Measurements from ENCODE around the gene SMG6. TPM values are rescaled to one million over a fixed set of nuclear protein-coding genes. Genes with fewer than 3 reads are reported as not detected.

Gene SMG6
- total and polyA plus RNA-seq, 2 of the 8 experiments (the other 6 are each of a cell fraction or from before 2014, with no cell fraction given) = 18.5 to 25.2 TPM

DNA sequence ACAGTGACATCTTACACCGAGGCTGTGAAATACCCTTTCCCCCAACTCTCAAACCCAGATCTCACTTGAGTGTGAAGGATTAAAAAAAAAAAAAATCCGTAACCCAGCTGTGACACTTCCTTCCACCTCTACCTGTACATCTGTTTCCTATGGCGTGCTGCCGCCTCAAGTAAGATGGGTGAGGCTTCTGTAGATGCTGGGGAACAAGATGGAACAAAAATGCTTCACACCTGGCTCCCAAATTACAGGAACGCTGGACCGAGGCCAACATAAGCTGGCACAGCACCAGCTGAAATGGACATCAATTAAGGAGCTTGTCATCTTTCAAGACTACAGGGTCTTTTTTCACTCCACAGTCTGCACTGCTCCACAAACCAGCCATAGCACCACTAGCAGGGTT, 152.8 kb downstream of the SMG6 start:
- DNase-seq (ENCODE audit: low read depth in 1 of 2, low spot score in 2 of 2) (no peak), FAIRE-seq (no peak)
- H3K4ac ChIP-seq (replicated peaks; ENCODE audit: insufficient read length, low read depth, low read length) = no peak overlapping the region
- H3K27me3 ChIP-seq (replicated peaks in 1 of 4; ENCODE audit: control insufficient read depth in 3 of 4, extremely low read depth in 1 of 4, insufficient read depth in 3 of 4, low read length in 3 of 4) = no peaks in the 10 kb centered on the region
- H3K23ac ChIP-seq (ENCODE audit: insufficient read length) = no peak overlapping the region
- H2BK12ac ChIP-seq (ENCODE audit: low read depth, low read length) = no peak overlapping the region
- H3K79me1 ChIP-seq (ENCODE audit: low read depth, low read length) = no peaks in the 10 kb centered on the region
- no peak overlapping the region for H3K27ac ChIP-seq (ENCODE audit: low read depth, low read length)
- peaks cover 0 to 2% (median 0%) of the 10 kb centered on the region in 4 experiments; a peak in 1 of 7 replicates for H3K4me1 ChIP-seq (replicated peaks in 1 of 4; ENCODE audit: control insufficient read depth in 3 of 4, insufficient read depth in 4 of 4, low read length in 3 of 4)
- H3K4me2 ChIP-seq (ENCODE audit: insufficient read depth in 1 of 2, low read depth in 2 of 2, low read length in 2 of 2) = no peak overlapping the region
- H3K79me2 ChIP-seq (ENCODE audit: control insufficient read depth in 1 of 2, insufficient read depth in 2 of 2, low read length in 2 of 2) = no peaks in the 10 kb centered on the region
- no peak overlapping the region for H2BK20ac ChIP-seq (ENCODE audit: low read length)
- no peak overlapping the region for H3K18ac ChIP-seq (ENCODE audit: extremely low read depth, low read length)
- no peak overlapping the region for H3K56ac ChIP-seq (replicated peaks; ENCODE audit: insufficient read length, low read depth, low read length)
- WGBS, 2 experiments (ENCODE audit: extremely low coverage in 1 of 2, insufficient coverage in 1 of 2, insufficient read length in 1 of 2, insufficient replicate concordance in 2 of 2, low coverage in 1 of 2, low lambda C conversion rate in 2 of 2, missing lambda C conversion rate in 1 of 2) = 97% methylated on average over 6 of the region's 6 CpGs; no CpG with 5 or more reads in 1 of the 2 experiments
- H3K23me2 ChIP-seq (ENCODE audit: low read depth, low read length) = no peaks in the 10 kb centered on the region
- no peak overlapping the region for H4K8ac ChIP-seq (ENCODE audit: extremely low read depth, insufficient read depth, low read length)
- peaks cover 0 to 1% of the 10 kb centered on the region in 2 experiments for H4K20me1 ChIP-seq (replicated peaks in 1 of 2; ENCODE audit: control insufficient read depth in 1 of 2, insufficient read depth in 2 of 2, low read length in 2 of 2)
- no peak overlapping the region for H2AK5ac ChIP-seq (ENCODE audit: low read depth, low read length)
- no peaks in the 10 kb centered on the region for H3K36me3 ChIP-seq (ENCODE audit: control insufficient read depth in 2 of 4, insufficient read depth in 4 of 4, low read length in 3 of 4)
- H2BK5ac ChIP-seq (ENCODE audit: low read depth, low read length) = no peak overlapping the region
- no peak overlapping the region for H4K5ac ChIP-seq (ENCODE audit: insufficient read length, low read depth, low read length)
- no peaks in the 10 kb centered on the region for H3K9me3 ChIP-seq (ENCODE audit: insufficient read depth in 2 of 2, low read depth in 1 of 2, low read length in 1 of 2)
- H2BK120ac ChIP-seq (replicated peaks; ENCODE audit: low read depth, low read length) = no peak overlapping the region
- no peak overlapping the region for H2AFZ ChIP-seq (ENCODE audit: low read length)
- POLR2A ChIA-PET (ENCODE audit: partially characterized antibody) = no interaction called here
- H4K91ac ChIP-seq (replicated peaks; ENCODE audit: insufficient read length, low read length) = no peak overlapping the region
- H2BK15ac ChIP-seq (ENCODE audit: low read length) = no peak overlapping the region
- no peak overlapping the region for H3K14ac ChIP-seq (ENCODE audit: insufficient read length)
- no peak overlapping the region for H3K9ac ChIP-seq (replicated peaks in 1 of 4; ENCODE audit: extremely low read depth in 1 of 4, low read depth in 3 of 4, low read length in 3 of 4)
- H3K4me3 ChIP-seq (ENCODE audit: extremely low read depth in 1 of 4, insufficient read depth in 2 of 4, low read depth in 3 of 4, low read length in 4 of 4) = no peak overlapping the region
- CTCF ChIA-PET (ENCODE audit: partially characterized antibody) = interaction anchor here (0.9 to 1.4 kb wide), 4 partner anchors 10 to 95 kb away, joined by 3 to 5 read pairs (median 4); no protein-coding TSS in a partner anchor
- no peak for TF ChIP-seq ZNF274 (IDR thresholded peaks at IDR 0.05; ENCODE audit: borderline replicate concordance, extremely low read depth, low read length)
- no peak for TF ChIP-seq KDM1A (IDR thresholded peaks at IDR 0.05; ENCODE audit: borderline replicate concordance, low read length)
- no peak for TF ChIP-seq YY1 (IDR thresholded peaks at IDR 0.05; ENCODE audit: low read depth, low read length)
- TF ChIP-seq, protein P1, sequence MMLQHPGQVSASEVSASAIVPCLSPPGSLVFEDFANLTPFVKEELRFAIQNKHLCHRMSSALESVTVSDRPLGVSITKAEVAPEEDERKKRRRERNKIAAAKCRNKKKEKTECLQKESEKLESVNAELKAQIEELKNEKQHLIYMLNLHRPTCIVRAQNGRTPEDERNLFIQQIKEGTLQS (IDR thresholded peaks at IDR 0.05; ENCODE audit: insufficient read depth, low read depth, low read length) = no peak
- TF ChIP-seq EZH2 (IDR thresholded peaks at IDR 0.05; ENCODE audit: low read depth, low read length, severe bottlenecking) = no peak
- TF ChIP-seq TAF7 (optimal IDR thresholded peaks at IDR 0.05; ENCODE audit: borderline replicate concordance, low read depth, low read length) = no peak
- TF ChIP-seq ASH2L (IDR thresholded peaks at IDR 0.05; ENCODE audit: low read length) = no peak
- TF ChIP-seq RAD21 (IDR thresholded peaks at IDR 0.05 in 1 of 2, conservative IDR thresholded peaks at IDR 0.05 in 1 of 2; ENCODE audit: low read depth in 2 of 2, low read length in 2 of 2) = no peak
- no peak for TF ChIP-seq MAFK (IDR thresholded peaks at IDR 0.05; ENCODE audit: low read depth, low read length)
- TF ChIP-seq EGR1 (IDR thresholded peaks at IDR 0.05; ENCODE audit: borderline replicate concordance, low read depth, low read length) = no peak
- TF ChIP-seq CEBPB (IDR thresholded peaks at IDR 0.05; ENCODE audit: low read depth, low read length) = no peak
- no peak for TF ChIP-seq SIN3A (conservative IDR thresholded peaks at IDR 0.05 in 1 of 2, IDR thresholded peaks at IDR 0.05 in 1 of 2; ENCODE audit: low read depth in 1 of 2, low read length in 2 of 2)
- no peak for TF ChIP-seq TBP (IDR thresholded peaks at IDR 0.05; ENCODE audit: low read depth, low read length)
- TF ChIP-seq SIX5 (IDR thresholded peaks at IDR 0.05; ENCODE audit: low read depth, low read length) = no peak
- TF ChIP-seq POLR2A (IDR thresholded peaks at IDR 0.05; ENCODE audit: control extremely low read depth in 1 of 2, low read depth in 2 of 2, low read length in 2 of 2) = no peak
